SH-SY5Y (cell line): ENCODE results near the gene ADAMTS4.

Experiments
- GATA2 ChIP-seq: IDR thresholded peaks from 2 replicates; pipeline ENCODE4 v1.6.1; 2011; ENCODE audit warnings: mild to moderate bottlenecking, low read depth, low read length
- GATA3 ChIP-seq: IDR thresholded peaks from 2 replicates; pipeline ENCODE4 v1.6.1; 2011; ENCODE audit warnings: low read depth, mild to moderate bottlenecking, low read length, moderate library complexity

Gene ADAMTS4

GRCh38 chr1:161175771-161176453 lies 22.9 kb downstream of the ADAMTS4 start:
- TF ChIP-seq GATA2 (no peak), GATA3 (no peak)

GRCh38 chr1:161174911-161175310 lies 23.9 kb downstream of the ADAMTS4 start:
- TF ChIP-seq GATA2 = no peak
- TF ChIP-seq GATA3 = no peak

DNA sequence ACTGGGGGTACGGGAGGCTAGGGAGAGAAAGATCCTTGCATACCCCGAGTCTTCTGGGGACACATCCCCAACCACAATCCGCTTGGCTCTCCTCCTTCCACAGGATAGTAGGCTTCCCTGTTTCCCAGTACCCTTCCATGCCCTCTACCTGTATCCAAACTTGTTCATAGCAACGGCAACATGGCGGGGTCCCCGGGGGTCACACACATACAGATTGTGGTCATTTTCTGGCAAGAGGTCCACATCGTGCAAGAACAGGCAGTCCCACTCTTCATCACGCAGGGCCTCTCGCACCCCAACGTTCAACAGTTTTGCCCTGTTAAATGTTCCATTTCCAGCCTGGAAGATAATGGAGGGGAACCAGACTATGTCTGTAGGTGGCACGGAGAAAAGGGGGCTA lies 25.1 kb downstream of the ADAMTS4 start:
- TF ChIP-seq GATA3 (no peak), GATA2 (no peak)

DNA sequence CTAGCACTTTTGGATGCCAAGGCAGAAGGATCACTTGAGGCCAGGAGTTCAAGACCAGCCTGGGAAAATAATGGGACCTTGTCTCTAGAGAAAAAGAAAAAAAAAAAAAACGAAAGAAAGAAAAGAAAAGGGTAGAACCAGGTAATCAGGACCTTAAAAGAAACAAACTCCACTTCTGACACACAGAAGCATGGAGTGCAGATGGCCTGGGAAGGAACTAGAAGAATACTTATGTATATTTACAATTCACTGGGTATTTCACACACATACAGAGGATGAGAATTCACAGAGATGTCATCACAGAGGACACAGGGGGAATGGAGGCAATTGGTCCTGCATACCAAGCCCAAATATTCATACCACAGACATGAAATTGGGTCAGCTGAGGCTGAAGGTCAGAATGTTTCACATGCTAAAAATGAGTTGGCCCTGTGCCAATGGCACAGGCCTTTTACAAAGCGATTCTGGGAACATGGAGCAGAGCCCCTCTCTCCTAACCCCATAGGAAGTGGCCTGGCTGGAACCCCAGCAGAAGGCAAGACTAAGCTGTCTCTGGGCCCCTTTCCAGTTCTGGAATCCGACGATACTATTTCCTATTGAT lies 26.0 kb downstream of the ADAMTS4 start:
- no peak for TF ChIP-seq GATA2
- TF ChIP-seq GATA3 = no peak

DNA sequence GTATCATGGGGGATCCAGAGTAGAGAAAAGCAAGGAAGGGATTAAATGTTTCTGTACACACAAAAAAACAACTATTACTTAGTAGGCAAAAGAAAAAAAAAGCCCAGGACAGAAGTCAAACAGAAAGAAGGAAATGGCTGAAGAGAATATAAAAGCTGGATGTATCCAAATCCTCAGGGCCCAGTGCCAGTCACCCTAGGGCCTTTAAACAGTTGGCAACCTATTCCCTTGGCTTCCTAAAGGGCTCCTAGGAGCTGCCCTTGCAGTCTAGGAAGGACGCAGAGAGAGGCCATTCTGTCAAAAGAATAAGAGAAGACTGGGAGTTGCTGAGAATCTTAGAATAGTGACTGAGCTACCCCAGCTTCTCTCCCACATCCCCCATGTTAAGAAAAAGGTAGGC lies 26.5 kb downstream of the ADAMTS4 start:
- TF ChIP-seq GATA2 = no peak
- TF ChIP-seq GATA3 = no peak

DNA sequence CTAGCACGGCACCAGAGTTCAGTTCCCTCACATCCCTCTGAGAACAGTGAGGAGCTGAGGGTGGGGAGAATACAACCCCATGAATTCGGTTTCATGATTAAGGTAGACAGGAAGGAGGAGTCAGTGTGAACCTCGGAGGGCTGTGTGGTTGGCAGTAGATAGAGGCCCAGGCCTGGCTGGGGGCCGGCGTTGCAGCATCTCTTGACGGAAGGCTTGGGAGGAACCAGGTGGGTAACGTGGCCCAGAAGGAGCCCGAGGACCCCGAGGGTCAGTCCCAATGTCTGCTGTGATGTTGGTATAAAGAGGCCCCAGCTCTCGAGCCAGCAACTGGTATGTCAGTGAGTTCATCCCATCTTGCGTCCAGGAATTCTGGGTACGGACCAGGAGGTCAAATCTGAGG lies 27.2 kb downstream of the ADAMTS4 start:
- no peak for TF ChIP-seq GATA2
- no peak for TF ChIP-seq GATA3

DNA sequence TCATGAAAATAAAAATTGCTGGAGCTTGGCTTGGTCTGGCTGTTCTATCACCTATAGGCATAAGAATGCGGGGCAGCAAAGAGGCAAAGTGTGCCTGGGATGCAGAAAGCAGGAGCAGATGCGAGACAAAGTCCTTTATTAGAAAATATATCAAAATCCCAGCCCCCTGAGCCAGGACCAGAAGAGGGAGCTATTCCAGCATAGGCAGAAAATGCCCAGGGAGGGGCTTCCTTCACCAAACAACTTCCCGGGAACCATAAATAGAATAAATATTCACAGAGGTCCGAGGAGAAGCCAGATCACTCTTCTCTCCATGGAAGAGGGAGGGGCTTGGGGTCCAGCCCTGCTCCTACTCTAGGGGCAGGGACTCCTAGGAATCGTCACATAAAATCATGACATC lies 27.7 kb downstream of the ADAMTS4 start:
- TF ChIP-seq GATA2 (no peak), GATA3 (no peak)

GRCh38 chr1:161168906-161169305 lies 29.9 kb downstream of the ADAMTS4 start:
- TF ChIP-seq GATA3 = no peak
- no peak for TF ChIP-seq GATA2

DNA sequence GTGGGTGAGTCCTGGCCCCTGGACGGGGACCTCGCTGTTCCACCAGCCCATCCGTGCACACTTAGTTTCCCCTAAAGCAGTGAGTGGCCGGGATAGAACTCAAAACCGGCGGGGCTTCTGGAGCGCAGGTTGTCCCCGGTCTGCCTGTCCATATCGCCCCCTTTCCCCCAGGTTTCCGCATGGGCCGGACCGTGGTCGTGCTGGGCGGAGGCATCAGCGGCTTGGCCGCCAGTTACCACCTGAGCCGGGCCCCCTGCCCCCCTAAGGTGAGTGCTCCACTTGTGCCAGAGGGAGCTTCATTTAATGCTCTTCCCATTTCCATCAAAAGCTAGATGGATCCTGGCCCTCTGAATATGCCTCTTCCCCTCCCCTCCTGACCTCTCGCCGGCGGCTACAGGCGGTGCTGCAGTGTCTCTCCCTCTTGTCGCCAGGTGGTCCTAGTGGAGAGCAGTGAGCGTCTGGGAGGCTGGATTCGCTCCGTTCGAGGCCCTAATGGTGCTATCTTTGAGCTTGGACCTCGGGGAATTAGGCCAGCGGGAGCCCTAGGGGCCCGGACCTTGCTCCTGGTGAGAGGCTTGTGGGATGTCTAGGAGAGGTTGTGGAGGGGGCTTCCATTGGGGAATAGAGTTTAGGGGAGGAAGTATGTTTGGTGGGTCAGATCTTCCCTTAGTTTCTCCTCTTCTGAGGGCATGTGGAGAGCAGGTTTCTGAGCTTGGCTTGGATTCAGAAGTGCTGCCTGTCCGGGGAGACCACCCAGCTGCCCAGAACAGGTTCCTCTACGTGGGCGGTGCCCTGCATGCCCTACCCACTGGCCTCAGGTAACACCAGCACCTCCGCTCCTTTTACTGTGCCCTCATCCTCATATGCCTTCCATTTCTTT lies 31.9 kb downstream of the ADAMTS4 start:
- TF ChIP-seq GATA3 (no peak), GATA2 (no peak)

- no peak for TF ChIP-seq GATA2
- no peak for TF ChIP-seq GATA3
Measured at GRCh38 chr1:161165742-161166668, 32.8 kb downstream of the ADAMTS4 start, which contains the start of gene PPOX. Gene PPOX (plus strand): TSS chr1:161166426. CDS start chr1:161166848, 422 bp downstream.

DNA sequence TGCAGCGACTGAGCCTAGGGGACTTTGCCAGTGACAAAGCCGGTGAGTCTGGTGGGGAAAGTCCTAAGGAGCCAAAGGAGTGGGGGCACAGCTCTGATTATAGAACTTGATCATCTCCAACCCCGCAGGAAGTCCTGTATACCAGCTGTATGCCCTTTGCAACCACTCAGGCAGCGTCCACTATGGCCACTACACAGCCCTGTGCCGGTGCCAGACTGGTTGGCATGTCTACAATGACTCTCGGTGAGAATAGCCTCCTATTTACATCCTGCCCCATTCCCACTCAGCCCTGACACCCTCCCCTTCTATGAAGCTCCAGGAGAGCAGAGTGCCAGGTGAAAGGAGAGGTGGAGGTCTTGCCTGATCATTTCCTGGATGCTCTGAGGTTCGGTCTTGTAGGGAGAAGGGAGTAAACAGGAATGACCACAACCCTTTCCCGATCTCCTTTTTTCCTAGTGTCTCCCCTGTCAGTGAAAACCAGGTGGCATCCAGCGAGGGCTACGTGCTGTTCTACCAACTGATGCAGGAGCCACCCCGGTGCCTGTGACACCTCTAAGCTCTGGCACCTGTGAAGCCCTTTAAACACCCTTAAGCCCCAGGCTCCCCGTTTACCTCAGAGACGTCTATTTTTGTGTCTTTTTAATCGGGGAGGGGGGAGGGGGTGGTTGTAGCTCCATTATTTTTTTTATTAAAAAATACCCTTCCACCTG lies 33.8 kb downstream of the ADAMTS4 start:
- no peak for TF ChIP-seq GATA2

GRCh38 chr1:161163793-161164192 lies 35.1 kb downstream of the ADAMTS4 start:
- TF ChIP-seq GATA2 (no peak), GATA3 (no peak)

GRCh38 chr1:161162806-161163205 lies 36.0 kb downstream of the ADAMTS4 start:
- TF ChIP-seq GATA3 = no peak
- TF ChIP-seq GATA2 = no peak

DNA sequence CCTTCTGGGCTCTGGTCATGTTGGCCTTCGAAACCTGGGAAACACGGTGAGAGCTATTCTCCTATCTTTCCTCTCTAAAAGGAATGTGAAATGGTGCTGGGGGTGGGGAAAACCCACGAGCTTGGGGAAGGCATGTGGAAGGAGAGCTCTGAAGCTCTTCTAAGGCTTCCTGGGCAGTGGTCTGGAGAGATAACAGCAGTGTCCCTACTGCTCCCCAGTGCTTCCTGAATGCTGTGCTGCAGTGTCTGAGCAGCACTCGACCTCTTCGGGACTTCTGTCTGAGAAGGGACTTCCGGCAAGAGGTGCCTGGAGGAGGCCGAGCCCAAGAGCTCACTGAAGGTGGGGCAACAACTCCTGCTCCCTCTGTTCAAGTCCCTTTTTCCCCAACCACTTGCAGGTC lies 36.8 kb downstream of the ADAMTS4 start:
- TF ChIP-seq GATA2 = no peak
- no peak for TF ChIP-seq GATA3
